ENCODE data around the gene NABP1.

DNA sequence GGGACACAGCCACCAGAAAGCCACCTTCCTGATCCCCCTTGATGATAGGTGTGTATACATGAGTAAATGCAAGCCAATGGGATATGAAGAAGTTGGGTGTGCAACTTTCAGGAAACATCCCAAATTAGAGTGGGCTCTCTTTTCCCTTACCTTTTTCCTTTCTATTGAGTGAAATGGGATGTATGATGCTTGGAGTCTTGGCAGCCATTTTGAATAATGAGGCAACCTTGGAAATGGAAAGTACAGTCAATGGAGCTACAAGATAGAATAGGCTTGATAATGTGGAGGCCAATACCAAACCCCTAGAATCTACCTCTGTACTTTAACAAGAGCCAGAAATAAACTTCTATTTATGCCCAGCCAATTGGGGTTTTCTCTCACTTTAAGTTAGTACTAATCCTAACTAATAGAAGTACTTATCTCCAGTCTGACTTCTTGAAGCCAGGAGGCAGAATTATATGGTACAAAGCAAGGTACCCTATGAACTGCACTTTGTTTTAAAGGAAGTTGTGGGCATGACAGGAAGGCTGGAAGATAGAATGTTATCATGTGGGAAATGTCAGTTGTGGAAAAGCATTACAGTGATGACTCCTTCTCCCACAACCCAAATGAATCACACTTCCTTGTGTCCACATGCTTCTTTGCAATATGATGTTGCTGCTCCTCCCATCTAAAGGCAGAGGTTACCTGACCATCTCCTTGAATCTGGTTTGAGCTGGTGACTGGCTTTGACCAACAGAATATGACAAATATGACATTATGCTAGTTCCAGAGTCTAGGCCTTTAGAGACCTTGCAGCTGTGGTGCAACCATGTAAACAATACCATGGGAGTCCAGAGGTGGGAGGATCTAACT, 12.9 kb upstream of the NABP1 start:
- TF ChIP-seq, protein P1, sequence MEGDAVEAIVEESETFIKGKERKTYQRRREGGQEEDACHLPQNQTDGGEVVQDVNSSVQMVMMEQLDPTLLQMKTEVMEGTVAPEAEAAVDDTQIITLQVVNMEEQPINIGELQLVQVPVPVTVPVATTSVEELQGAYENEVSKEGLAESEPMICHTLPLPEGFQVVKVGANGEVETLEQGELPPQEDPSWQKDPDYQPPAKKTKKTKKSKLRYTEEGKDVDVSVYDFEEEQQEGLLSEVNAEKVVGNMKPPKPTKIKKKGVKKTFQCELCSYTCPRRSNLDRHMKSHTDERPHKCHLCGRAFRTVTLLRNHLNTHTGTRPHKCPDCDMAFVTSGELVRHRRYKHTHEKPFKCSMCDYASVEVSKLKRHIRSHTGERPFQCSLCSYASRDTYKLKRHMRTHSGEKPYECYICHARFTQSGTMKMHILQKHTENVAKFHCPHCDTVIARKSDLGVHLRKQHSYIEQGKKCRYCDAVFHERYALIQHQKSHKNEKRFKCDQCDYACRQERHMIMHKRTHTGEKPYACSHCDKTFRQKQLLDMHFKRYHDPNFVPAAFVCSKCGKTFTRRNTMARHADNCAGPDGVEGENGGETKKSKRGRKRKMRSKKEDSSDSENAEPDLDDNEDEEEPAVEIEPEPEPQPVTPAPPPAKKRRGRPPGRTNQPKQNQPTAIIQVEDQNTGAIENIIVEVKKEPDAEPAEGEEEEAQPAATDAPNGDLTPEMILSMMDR (IDR thresholded peaks at IDR 0.05; ENCODE audit: poor library complexity) = no peak
- TF ChIP-seq EZH2 (IDR thresholded peaks at IDR 0.05; ENCODE audit: borderline replicate concordance) = no peak
